Measurements from ENCODE around the gene DUSP14.
"Not testable (repeated sequence)": the region's sequence is repeated elsewhere in the genome, so short reads cannot be mapped to it uniquely, and the experiment has no call there.

The DUSP14 gene

DNA sequence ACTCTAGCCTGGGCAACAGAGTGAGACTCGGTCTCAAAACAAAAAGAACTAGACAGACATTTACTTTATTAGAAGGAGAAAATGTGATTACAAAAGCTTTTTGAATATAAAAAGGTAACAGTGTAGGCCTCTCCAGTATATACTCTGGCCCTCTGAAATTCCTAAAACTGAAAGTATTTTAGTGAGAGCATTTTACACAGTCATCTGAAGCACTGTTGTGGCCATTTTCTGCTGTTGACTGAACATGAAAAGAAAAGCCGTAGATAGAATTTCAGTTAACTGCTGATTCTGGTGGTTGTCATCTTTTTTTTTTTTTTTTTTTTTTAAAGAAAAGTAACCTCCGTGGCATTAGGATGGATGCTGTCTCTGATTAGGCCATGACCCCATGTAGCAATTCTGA is 15.6 kb downstream of the DUSP14 start:
- TF ChIP-seq, protein P1, sequence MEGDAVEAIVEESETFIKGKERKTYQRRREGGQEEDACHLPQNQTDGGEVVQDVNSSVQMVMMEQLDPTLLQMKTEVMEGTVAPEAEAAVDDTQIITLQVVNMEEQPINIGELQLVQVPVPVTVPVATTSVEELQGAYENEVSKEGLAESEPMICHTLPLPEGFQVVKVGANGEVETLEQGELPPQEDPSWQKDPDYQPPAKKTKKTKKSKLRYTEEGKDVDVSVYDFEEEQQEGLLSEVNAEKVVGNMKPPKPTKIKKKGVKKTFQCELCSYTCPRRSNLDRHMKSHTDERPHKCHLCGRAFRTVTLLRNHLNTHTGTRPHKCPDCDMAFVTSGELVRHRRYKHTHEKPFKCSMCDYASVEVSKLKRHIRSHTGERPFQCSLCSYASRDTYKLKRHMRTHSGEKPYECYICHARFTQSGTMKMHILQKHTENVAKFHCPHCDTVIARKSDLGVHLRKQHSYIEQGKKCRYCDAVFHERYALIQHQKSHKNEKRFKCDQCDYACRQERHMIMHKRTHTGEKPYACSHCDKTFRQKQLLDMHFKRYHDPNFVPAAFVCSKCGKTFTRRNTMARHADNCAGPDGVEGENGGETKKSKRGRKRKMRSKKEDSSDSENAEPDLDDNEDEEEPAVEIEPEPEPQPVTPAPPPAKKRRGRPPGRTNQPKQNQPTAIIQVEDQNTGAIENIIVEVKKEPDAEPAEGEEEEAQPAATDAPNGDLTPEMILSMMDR (IDR thresholded peaks at IDR 0.05; ENCODE audit: borderline replicate concordance, insufficient read depth, low read depth, low read length): no peak
- H3K4me3 ChIP-seq (ENCODE audit: low read depth, low read length): no peak overlapping the region

DNA sequence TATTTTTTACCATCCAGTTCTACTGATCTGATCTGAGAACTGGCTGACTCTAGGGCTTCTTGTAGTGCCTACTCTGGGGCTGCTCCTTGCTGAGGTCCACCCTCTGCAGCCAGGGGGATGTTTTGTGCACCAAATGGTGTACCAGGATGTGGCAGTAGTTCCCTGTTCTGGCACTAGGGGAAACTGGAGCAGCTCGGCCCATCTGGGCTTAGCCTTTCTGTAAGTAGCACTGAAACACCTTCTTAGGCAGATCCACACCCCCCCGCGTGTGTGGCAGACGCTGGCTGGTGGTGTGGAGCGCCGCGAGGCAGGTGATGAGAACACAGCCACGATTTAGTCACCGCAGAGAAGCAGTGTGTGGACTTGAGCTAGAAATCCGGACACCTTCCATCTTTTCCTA is 17.0 kb downstream of the DUSP14 start:
- TF ChIP-seq, protein P1 (IDR thresholded peaks at IDR 0.05; ENCODE audit: borderline replicate concordance, insufficient read depth, low read depth, low read length): peak; percentile 62
- H3K4me3 ChIP-seq (ENCODE audit: low read depth, low read length): no peak overlapping the region

DNA sequence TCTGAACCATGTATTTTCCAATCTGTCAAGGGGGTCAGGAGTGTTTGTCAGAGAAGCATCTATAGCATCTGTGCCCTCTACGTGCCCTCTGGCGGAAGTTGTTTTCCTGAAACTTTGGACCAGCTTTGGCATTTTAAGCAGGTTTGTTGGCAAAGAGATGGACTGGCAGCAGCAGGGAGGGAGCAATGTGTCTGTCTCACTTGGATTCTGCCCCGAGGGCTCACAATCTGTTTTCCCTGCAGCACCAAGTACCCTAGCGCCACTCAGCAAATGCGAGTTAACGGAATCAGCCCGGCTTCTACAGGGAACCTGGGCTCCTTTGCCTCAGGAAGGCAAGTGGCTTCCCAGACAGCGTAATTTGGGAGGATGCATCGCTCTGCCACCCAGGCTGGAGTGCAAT is 17.4 kb downstream of the DUSP14 start:
- TF ChIP-seq, protein P1 (IDR thresholded peaks at IDR 0.05; ENCODE audit: borderline replicate concordance, insufficient read depth, low read depth, low read length): no peak

DNA sequence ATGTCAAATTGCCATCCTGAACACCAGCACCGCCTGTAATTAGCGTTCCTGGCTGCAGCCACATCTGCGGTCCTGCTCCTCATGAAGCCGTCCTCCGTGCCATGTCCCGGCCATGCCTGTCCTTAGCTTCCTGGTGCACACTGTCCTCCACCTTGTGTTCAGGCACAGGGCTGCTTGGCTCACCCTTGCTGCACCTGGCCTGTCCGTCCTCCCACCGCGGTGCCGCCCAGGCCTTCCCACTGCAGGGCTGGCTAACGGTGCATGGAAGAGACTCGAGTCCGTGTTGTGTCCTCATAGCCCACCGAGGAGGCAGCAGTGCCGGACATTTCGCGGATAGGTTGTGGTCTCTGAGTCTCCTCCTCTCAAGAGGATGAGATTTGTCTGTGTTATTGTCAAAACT is 20.4 kb downstream of the DUSP14 start:
- TF ChIP-seq, protein P1 (IDR thresholded peaks at IDR 0.05; ENCODE audit: borderline replicate concordance, insufficient read depth, low read depth, low read length): no peak

More for the DNA sequence above, 17.4 kb downstream of the DUSP14 start:
- no peak overlapping the region for H3K4me3 ChIP-seq (ENCODE audit: low read depth, low read length)

DNA sequence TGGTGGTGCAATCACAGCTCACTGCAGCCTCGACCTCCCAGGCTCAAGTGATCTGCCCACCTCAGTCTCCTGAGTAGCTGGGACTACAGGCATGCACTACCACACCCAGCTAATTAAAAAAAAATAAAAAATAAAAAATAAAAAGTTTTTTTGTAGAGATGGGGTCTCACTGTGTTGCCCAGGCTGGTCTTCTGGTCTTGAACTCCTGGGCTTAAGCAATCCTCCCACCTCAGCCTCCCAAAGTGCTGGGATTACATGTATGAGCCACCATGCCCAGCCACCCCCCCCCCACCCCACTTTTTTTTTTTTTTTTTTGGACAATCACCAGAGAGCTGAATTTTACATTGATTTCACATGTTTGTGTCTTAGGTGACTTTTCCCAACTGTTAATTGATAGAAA is 22.0 kb downstream of the DUSP14 start:
- H3K4me3 ChIP-seq (ENCODE audit: low read depth, low read length): not testable (repeated sequence)

More for the DNA sequence above, 20.4 kb downstream of the DUSP14 start:
- H3K4me3 ChIP-seq (ENCODE audit: low read depth, low read length): no peak overlapping the region

DNA sequence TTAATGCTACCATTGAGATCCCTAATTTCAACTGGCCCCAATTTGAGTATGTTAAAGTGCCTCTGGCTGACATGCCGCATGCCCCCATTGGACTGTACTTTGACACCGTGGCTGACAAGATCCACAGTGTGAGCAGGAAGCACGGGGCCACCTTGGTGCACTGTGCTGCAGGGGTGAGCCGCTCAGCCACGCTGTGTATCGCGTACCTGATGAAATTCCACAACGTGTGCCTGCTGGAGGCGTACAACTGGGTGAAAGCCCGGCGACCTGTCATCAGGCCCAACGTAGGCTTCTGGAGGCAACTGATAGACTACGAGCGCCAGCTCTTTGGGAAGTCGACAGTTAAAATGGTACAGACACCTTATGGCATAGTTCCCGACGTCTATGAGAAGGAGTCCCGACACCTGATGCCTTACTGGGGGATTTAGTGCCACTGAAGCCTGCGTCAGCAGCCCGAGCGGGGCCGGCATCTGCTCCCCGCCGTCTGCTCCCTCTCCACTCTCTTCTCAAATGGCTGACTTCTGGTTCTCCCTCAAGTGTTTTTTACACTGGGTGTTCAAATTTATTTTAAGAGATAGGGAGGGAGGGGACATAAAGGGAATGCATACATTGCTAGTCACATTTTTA is 22.9 kb downstream of the DUSP14 start:
- H3K4me3 ChIP-seq (ENCODE audit: low read depth, low read length): no peak overlapping the region
- TF ChIP-seq, protein P1 (IDR thresholded peaks at IDR 0.05; ENCODE audit: borderline replicate concordance, insufficient read depth, low read depth, low read length): no peak

DNA sequence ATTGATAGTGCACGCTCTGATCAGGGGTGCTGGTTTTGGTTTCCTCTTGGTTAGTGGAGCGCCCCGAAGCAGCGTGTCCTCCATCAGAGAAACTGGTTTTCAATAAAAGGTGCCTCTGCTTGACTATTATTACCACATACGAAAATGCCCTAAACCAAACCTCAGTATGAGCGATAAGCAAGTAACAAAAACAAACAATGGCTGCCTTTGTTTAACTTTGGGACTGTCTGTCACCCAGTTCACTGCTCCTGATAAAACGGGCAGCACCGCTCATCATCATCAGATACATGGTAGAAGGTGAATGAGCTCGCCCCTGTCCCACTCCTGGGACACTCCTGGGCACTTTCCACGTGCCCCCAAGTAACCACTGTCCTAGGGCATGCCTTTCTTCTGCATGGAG is 24.0 kb downstream of the DUSP14 start:
- H3K4me3 ChIP-seq (ENCODE audit: low read depth, low read length): no peak overlapping the region
- TF ChIP-seq, protein P1 (IDR thresholded peaks at IDR 0.05; ENCODE audit: borderline replicate concordance, insufficient read depth, low read depth, low read length): no peak

Data from GM12875 (cell line).